Tibial nerve (tissue), 4 donors: ENCODE measurements around the gene PTPN14. TPM values are rescaled to one million over a fixed set of nuclear protein-coding genes. Genes with fewer than 3 reads are reported as not detected.
A peak's percentile ranks its signal among the peaks of the same experiment; 100 is the strongest.

ENCODE experiments used
- DNase-seq, 2 donors: peaks; one replicate each; pipeline ENCODE4 v3.0.0-alpha.2; 2019; ENCODE audit warnings: low spot score in 2 of 2
- H3K27ac ChIP-seq, 4 donors: fragments of 200-600 bp; sonication (generic) in 3 of 4; one replicate each; pipeline ENCODE4 v1.5.1; 2017 to 2019; ENCODE audit warnings: mild to moderate bottlenecking in 1 of 4
- H3K27me3 ChIP-seq, 2 donors: fragments of 200-600 bp; sonication (generic) in 1 of 2; one replicate each; pipeline versions ENCODE4 v1.5.1 to v1.6.0; 2017 to 2019
- H3K36me3 ChIP-seq, 3 donors: fragments of 200-600 bp; sonication (generic); one replicate each; pipeline ENCODE4 v1.5.1; 2018 to 2019
- H3K4me1 ChIP-seq, 4 donors: fragments of 200-600 bp; sonication (generic) in 3 of 4; one replicate each; pipeline ENCODE4 v1.5.1; 2017 to 2019
- H3K4me3 ChIP-seq, 4 donors: fragments of 200-600 bp; sonication (generic) in 3 of 4; one replicate each; pipeline ENCODE4 v1.5.1; 2017 to 2019; ENCODE audit warnings: mild to moderate bottlenecking in 1 of 4, moderate library complexity in 1 of 4
- H3K9me3 ChIP-seq, 4 donors: fragments of 200-600 bp; sonication (generic) in 3 of 4; one replicate each; pipeline ENCODE4 v1.5.1; 2017 to 2019
- EP300 ChIP-seq, 2 donors: sonication (generic); formaldehyde crosslinking; IDR thresholded peaks; one replicate each; pipeline ENCODE4 v1.6.1; 2017; ENCODE audit warnings: antibody characterized with exemption in 2 of 2, mild to moderate bottlenecking in 1 of 2
- POLR2A ChIP-seq, 2 donors: fragments of 450-650 bp; IDR thresholded peaks; one replicate each; pipeline ENCODE4 v1.6.1; 2017; ENCODE audit warnings: antibody characterized with exemption in 2 of 2, mild to moderate bottlenecking in 2 of 2, moderate library complexity in 2 of 2
- WGBS, 2 donors: methylation state at CpG; one replicate each; pipeline ENCODE4 v1.1.5; 2018; 5-methylcytosine and 5-hydroxymethylcytosine counted together
- total RNA-seq, 4 donors: library from RNA; depleted of rRNA; stranded (reverse); fragments of >200 nt; gene quantifications; one replicate each; pipeline ENCODE4 v1.1.0, GENCODE V29; 2016
- TF ChIP-seq, protein P1 (sequence below), 5 experiments: fragments of 200-600 bp in 3 of 5; fragments of 450-650 bp in 2 of 5; sonication (generic) in 3 of 5; IDR thresholded peaks; one replicate each; pipeline ENCODE4 v1.5.1; 2016 to 2019; ENCODE audit warnings: antibody characterized with exemption in 5 of 5, mild to moderate bottlenecking in 3 of 5, moderate library complexity in 2 of 5

The PTPN14 gene
- total RNA-seq, 4 donors from 2014 or later = 25.8 to 47.4 (median 38.2) TPM

DNA sequence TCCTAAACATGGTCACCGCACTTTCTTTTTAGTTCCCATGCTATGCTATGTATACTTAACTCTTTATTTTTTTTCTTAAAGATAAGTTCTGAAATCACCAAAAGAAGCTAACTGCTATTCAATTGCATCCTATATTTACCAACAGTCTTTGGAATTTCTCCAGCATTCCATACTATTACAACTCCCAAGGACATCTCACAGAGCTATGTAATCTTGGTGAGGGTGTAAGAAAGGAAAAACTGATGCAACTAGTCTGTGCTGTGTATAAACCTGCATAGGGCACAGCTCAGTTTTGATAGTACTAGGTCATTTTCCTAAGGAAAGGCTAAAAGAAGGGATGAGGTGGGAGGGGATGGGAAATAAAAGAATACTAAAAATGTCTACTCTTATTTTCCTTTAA lies 78.0 kb downstream of the PTPN14 start:
- Histone ChIP-seq H3K27ac (no peak overlapping the region), H3K4me1 (peaks cover 0 to 47% (median 6%) of the 10 kb centered on the region in 4 donors), H3K4me3 (no peak overlapping the region), H3K9me3 (no peaks in the 10 kb centered on the region), H3K36me3 (no peaks in the 10 kb centered on the region), H3K27me3 (no peaks in the 10 kb centered on the region)
- TF ChIP-seq EP300 (IDR thresholded peaks at IDR 0.05) (no peak), POLR2A (IDR thresholded peaks at IDR 0.05) (no peak)
- TF ChIP-seq, protein P1, sequence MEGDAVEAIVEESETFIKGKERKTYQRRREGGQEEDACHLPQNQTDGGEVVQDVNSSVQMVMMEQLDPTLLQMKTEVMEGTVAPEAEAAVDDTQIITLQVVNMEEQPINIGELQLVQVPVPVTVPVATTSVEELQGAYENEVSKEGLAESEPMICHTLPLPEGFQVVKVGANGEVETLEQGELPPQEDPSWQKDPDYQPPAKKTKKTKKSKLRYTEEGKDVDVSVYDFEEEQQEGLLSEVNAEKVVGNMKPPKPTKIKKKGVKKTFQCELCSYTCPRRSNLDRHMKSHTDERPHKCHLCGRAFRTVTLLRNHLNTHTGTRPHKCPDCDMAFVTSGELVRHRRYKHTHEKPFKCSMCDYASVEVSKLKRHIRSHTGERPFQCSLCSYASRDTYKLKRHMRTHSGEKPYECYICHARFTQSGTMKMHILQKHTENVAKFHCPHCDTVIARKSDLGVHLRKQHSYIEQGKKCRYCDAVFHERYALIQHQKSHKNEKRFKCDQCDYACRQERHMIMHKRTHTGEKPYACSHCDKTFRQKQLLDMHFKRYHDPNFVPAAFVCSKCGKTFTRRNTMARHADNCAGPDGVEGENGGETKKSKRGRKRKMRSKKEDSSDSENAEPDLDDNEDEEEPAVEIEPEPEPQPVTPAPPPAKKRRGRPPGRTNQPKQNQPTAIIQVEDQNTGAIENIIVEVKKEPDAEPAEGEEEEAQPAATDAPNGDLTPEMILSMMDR (IDR thresholded peaks at IDR 0.05) = no peak
- DNase-seq = no peak
- 78 to 92% methylated on average over 1 of the region's 1 CpG for WGBS, 2 donors

DNA sequence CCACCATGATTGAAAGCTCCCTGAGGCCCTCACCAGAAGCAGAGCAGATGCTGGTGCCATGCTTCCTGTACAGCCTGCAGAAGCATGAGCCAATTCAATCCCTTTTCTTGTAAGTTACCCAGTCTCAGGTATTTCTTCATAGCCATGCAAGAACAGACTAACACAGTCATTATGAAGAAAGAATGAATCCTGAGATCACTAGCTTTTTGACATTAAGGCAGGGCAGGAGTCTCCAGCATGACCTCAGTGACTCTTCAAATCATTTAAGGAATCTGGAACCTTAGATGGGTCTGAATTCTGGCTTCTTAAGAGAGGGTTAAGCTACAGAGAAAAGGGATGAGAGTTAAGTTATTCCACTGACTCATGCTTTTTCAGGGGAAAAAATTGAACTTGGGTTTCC lies 79.0 kb downstream of the PTPN14 start:
- no peak for DNase-seq
- Histone ChIP-seq H3K27me3 (no peaks in the 10 kb centered on the region), H3K36me3 (no peaks in the 10 kb centered on the region), H3K4me1 (peaks cover 0 to 44% (median 6%) of the 10 kb centered on the region in 4 donors), H3K27ac (no peak overlapping the region), H3K4me3 (no peak overlapping the region), H3K9me3 (no peaks in the 10 kb centered on the region)
- TF ChIP-seq, protein P1 (IDR thresholded peaks at IDR 0.05) = no peak
- TF ChIP-seq EP300 (IDR thresholded peaks at IDR 0.05) = no peak
- TF ChIP-seq POLR2A (IDR thresholded peaks at IDR 0.05) = no peak

DNA sequence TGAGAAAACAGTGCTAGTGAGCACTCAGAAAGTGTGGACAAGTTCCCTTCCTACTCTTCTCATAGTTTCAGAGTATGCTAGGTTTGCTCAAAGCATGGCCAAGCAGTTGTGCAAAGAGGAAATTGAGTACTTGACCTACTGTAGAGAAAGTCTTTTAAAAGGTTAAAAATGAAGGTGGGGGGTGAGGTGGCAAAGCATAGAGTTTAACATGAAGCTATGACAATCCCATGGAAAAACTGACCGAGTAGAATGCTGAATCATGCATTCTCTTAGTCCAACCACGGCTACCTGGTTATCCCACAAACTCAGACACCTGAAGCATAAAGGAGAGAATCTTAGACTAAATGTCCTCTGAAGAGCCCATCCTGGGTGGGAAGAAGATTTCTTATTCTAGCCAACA lies 79.9 kb downstream of the PTPN14 start:
- WGBS, 2 donors = 56 to 86% methylated on average over 2 of the region's 2 CpGs
- no peak overlapping the region for H3K27ac ChIP-seq
- H3K27me3 ChIP-seq = no peaks in the 10 kb centered on the region
- no peaks in the 10 kb centered on the region for H3K36me3 ChIP-seq
- H3K4me1 ChIP-seq = peaks cover 0 to 44% (median 6%) of the 10 kb centered on the region in 4 donors
- TF ChIP-seq POLR2A (IDR thresholded peaks at IDR 0.05) (no peak), EP300 (IDR thresholded peaks at IDR 0.05) (no peak)
- TF ChIP-seq, protein P1 (IDR thresholded peaks at IDR 0.05) = no peak
- no peaks in the 10 kb centered on the region for H3K9me3 ChIP-seq
- no peak overlapping the region for H3K4me3 ChIP-seq
- DNase-seq = no peak

GRCh38 chr1:214470132-214470531 lies 81.3 kb downstream of the PTPN14 start:
- H3K4me3 ChIP-seq = no peak overlapping the region
- H3K4me1 ChIP-seq = peaks cover 0 to 42% (median 5%) of the 10 kb centered on the region in 4 donors
- H3K36me3 ChIP-seq = no peaks in the 10 kb centered on the region
- no peak for TF ChIP-seq POLR2A (IDR thresholded peaks at IDR 0.05)
- no peak for TF ChIP-seq EP300 (IDR thresholded peaks at IDR 0.05)
- TF ChIP-seq, protein P1 (IDR thresholded peaks at IDR 0.05) = no peak
- no peak for DNase-seq
- H3K27ac ChIP-seq = no peak overlapping the region
- H3K27me3 ChIP-seq = no peaks in the 10 kb centered on the region
- H3K9me3 ChIP-seq = no peaks in the 10 kb centered on the region
- WGBS, 2 donors = 95 to 97% methylated on average over 3 of the region's 3 CpGs

DNA sequence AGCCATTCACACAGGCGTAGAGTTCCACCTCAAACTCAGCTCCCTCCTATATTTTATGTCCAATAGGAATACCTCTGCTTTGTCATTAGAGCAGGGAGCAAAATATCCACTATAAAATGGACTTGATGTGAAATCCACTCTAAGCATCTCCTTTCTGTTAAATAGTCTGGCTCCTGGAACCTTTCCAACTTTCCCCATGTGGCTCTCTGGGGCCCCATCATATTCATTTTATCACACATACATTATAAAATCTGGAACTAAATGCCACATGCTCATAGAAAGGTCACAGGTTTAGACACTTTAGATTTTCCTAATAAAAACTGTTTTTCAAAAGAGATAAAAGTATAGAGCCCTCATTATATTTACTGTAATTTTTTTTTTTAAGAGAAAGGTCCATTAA lies 82.1 kb downstream of the PTPN14 start:
- no peak overlapping the region for H3K4me3 ChIP-seq
- H3K4me1 ChIP-seq = peaks cover 0 to 46% (median 5%) of the 10 kb centered on the region in 4 donors
- WGBS, 2 donors = 96 to 100% methylated on average over 1 of the region's 1 CpG
- no peak overlapping the region for H3K27ac ChIP-seq
- H3K27me3 ChIP-seq = no peaks in the 10 kb centered on the region
- no peak for DNase-seq
- no peak for TF ChIP-seq EP300 (IDR thresholded peaks at IDR 0.05)
- no peaks in the 10 kb centered on the region for H3K36me3 ChIP-seq
- no peaks in the 10 kb centered on the region for H3K9me3 ChIP-seq

- peaks cover 0 to 30% (median 4%) of the 10 kb centered on the region in 4 donors for H3K4me1 ChIP-seq
- no peaks in the 10 kb centered on the region for H3K36me3 ChIP-seq
- H3K9me3 ChIP-seq = no peaks in the 10 kb centered on the region
- no peak for TF ChIP-seq EP300 (IDR thresholded peaks at IDR 0.05)
- TF ChIP-seq, protein P1 (IDR thresholded peaks at IDR 0.05) = no peak
- no peak for TF ChIP-seq POLR2A (IDR thresholded peaks at IDR 0.05)
- no peak overlapping the region for H3K4me3 ChIP-seq
- H3K27me3 ChIP-seq = no peaks in the 10 kb centered on the region
- 68 to 76% methylated on average over 1 of the region's 1 CpG for WGBS, 2 donors
- DNase-seq = no peak
- H3K27ac ChIP-seq = peak overlapping the region in 1 of 4 donors; percentile 0
Measured at GRCh38 chr1:214467078-214467585, 84.3 kb downstream of the PTPN14 start.
